GM18517 (cell line): ENCODE data around the gene BAIAP2L1.

Experiments used
- ATAC-seq: cut with Tn5 transposase; IDR thresholded peaks from one replicate; pipeline ENCODE4 v1.9.1; 2021; ENCODE audit warnings: mild to moderate bottlenecking, moderate library complexity; ENCODE audit not compliant: unreplicated experiment

The BAIAP2L1 gene

GRCh38 chr7:98360221-98361130 lies 40.4 kb downstream of the BAIAP2L1 start:
- ATAC-seq = no peak

- ATAC-seq = no peak
Measured at GRCh38 chr7:98359395-98359794, 41.5 kb downstream of the BAIAP2L1 start.

- ATAC-seq = no peak
Measured at GRCh38 chr7:98358706-98359105, 42.2 kb downstream of the BAIAP2L1 start.

- ATAC-seq = no peak
Measured at GRCh38 chr7:98357751-98358161, 43.1 kb downstream of the BAIAP2L1 start.

GRCh38 chr7:98355250-98355538 lies 45.7 kb downstream of the BAIAP2L1 start:
- no peak for ATAC-seq

GRCh38 chr7:98354511-98355249 lies 46.2 kb downstream of the BAIAP2L1 start:
- ATAC-seq = no peak

- no peak for ATAC-seq
Measured at GRCh38 chr7:98354052-98354451, 46.8 kb downstream of the BAIAP2L1 start.

GRCh38 chr7:98352621-98353020 lies 48.3 kb downstream of the BAIAP2L1 start:
- no peak for ATAC-seq

- no peak for ATAC-seq
Measured at GRCh38 chr7:98351136-98351535, 49.8 kb downstream of the BAIAP2L1 start.

- no peak for ATAC-seq
Measured at GRCh38 chr7:98348726-98349474, 52.0 kb downstream of the BAIAP2L1 start.

GRCh38 chr7:98346515-98347069 lies 54.3 kb downstream of the BAIAP2L1 start:
- no peak for ATAC-seq

- no peak for ATAC-seq
Measured at GRCh38 chr7:98341106-98341505, 59.8 kb downstream of the BAIAP2L1 start.

GRCh38 chr7:98339043-98339442 lies 61.8 kb downstream of the BAIAP2L1 start:
- no peak for ATAC-seq

- ATAC-seq = no peak
Measured at GRCh38 chr7:98338441-98338840, 62.4 kb downstream of the BAIAP2L1 start.

GRCh38 chr7:98335411-98335977 lies 65.4 kb downstream of the BAIAP2L1 start:
- ATAC-seq = no peak

GRCh38 chr7:98334081-98334480 lies 66.8 kb downstream of the BAIAP2L1 start:
- ATAC-seq = no peak

GRCh38 chr7:98330926-98331529 lies 69.9 kb downstream of the BAIAP2L1 start:
- no peak for ATAC-seq

- no peak for ATAC-seq
Measured at GRCh38 chr7:98329791-98330373, 71.0 kb downstream of the BAIAP2L1 start.

- ATAC-seq = no peak
Measured at GRCh38 chr7:98329100-98329790, 71.6 kb downstream of the BAIAP2L1 start.
